GM18873 (cell line): ENCODE measurements around the gene GRK1.
"Not testable (repeated sequence)": the region's sequence is repeated elsewhere in the genome, so short reads cannot be mapped to it uniquely, and the experiment has no call there.

ENCODE experiments used
- ATAC-seq: cut with Tn5 transposase; IDR thresholded peaks from one replicate; pipeline ENCODE4 v1.9.1; 2021; ENCODE audit warnings: mild to moderate bottlenecking, moderate library complexity, moderate number of reproducible peaks; ENCODE audit not compliant: unreplicated experiment, low FRiP score

The GRK1 gene

GRCh38 chr13:113739527-113740285, 72.7 kb downstream of the GRK1 start:
- ATAC-seq = no peak

- no peak for ATAC-seq
Measured at GRCh38 chr13:113740286-113740556, 73.2 kb downstream of the GRK1 start.

GRCh38 chr13:113740661-113741060, 73.6 kb downstream of the GRK1 start:
- ATAC-seq = no peak

GRCh38 chr13:113741191-113741668, 74.2 kb downstream of the GRK1 start:
- no peak for ATAC-seq

- no peak for ATAC-seq
Measured at GRCh38 chr13:113742000-113742441, 75.0 kb downstream of the GRK1 start.

GRCh38 chr13:113742445-113743120, 75.6 kb downstream of the GRK1 start:
- ATAC-seq = no peak

GRCh38 chr13:113743366-113744195, 76.6 kb downstream of the GRK1 start:
- no peak for ATAC-seq

GRCh38 chr13:113744197-113745000, 77.4 kb downstream of the GRK1 start:
- ATAC-seq = no peak

- ATAC-seq = no peak
Measured at GRCh38 chr13:113745059-113745458, 78.0 kb downstream of the GRK1 start.

- ATAC-seq = not testable (repeated sequence)
Measured at GRCh38 chr13:113745500-113746142, 78.6 kb downstream of the GRK1 start.

- ATAC-seq = no peak
Measured at GRCh38 chr13:113746143-113746525, 79.1 kb downstream of the GRK1 start.

GRCh38 chr13:113746671-113747070, 79.7 kb downstream of the GRK1 start:
- no peak for ATAC-seq

GRCh38 chr13:113747291-113747833, 80.3 kb downstream of the GRK1 start:
- ATAC-seq = no peak

- no peak for ATAC-seq
Measured at GRCh38 chr13:113748101-113748861, 81.3 kb downstream of the GRK1 start.

GRCh38 chr13:113748862-113749451, 81.9 kb downstream of the GRK1 start:
- ATAC-seq = no peak

- no peak for ATAC-seq
Measured at GRCh38 chr13:113749507-113749906, 82.5 kb downstream of the GRK1 start.

GRCh38 chr13:113749967-113750366, 82.9 kb downstream of the GRK1 start:
- no peak for ATAC-seq

GRCh38 chr13:113750554-113751399, 83.8 kb downstream of the GRK1 start:
- ATAC-seq = no peak
